ENCODE measurements around the gene HCN3.

DNA sequence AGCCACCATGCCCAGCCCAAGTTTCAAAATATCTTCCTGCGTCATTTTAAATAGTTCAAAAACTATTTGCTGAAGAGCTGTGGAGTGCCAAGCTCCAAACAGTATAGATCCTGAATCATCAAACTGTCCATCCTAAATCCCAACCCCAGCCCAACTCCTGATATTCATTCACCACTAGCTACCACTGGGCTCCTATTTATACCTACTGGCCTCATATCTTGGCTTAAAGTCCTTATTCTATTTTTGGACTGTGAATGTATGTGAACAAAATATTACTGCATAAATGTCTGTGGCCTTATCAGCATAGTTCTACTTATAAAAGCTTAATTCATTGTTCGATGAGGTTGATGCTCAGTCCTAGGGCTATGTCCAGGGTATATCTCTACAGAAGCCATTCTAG lies 9.9 kb upstream of the HCN3 start:
- TF ChIP-seq ZEB2 (tag by site-specific recombination; IDR thresholded peaks at IDR 0.05) = no peak
- TF ChIP-seq ZNF23 (tag by site-specific recombination; IDR thresholded peaks at IDR 0.05; ENCODE audit: borderline replicate concordance) = no peak
- TF ChIP-seq, protein P1, sequence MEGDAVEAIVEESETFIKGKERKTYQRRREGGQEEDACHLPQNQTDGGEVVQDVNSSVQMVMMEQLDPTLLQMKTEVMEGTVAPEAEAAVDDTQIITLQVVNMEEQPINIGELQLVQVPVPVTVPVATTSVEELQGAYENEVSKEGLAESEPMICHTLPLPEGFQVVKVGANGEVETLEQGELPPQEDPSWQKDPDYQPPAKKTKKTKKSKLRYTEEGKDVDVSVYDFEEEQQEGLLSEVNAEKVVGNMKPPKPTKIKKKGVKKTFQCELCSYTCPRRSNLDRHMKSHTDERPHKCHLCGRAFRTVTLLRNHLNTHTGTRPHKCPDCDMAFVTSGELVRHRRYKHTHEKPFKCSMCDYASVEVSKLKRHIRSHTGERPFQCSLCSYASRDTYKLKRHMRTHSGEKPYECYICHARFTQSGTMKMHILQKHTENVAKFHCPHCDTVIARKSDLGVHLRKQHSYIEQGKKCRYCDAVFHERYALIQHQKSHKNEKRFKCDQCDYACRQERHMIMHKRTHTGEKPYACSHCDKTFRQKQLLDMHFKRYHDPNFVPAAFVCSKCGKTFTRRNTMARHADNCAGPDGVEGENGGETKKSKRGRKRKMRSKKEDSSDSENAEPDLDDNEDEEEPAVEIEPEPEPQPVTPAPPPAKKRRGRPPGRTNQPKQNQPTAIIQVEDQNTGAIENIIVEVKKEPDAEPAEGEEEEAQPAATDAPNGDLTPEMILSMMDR (tag by site-specific recombination; IDR thresholded peaks at IDR 0.05) = no peak
- TF ChIP-seq BCL11A (tag by site-specific recombination; IDR thresholded peaks at IDR 0.05; ENCODE audit: low read depth) = no peak
- no peak for TF ChIP-seq TRIM28 (IDR thresholded peaks at IDR 0.05; ENCODE audit: borderline replicate concordance, low read length)
- TF ChIP-seq TCF7L2 (IDR thresholded peaks at IDR 0.05; ENCODE audit: borderline replicate concordance, low read depth, low read length) = no peak
- no peak for TF ChIP-seq YY1 (tag by site-specific recombination; IDR thresholded peaks at IDR 0.05)
- no peak for TF ChIP-seq ZNF10 (tag by site-specific recombination; IDR thresholded peaks at IDR 0.05)

All from HEK293 (cell line).